ENCODE data around the gene NR4A2.

NR4A2 gene

DNA sequence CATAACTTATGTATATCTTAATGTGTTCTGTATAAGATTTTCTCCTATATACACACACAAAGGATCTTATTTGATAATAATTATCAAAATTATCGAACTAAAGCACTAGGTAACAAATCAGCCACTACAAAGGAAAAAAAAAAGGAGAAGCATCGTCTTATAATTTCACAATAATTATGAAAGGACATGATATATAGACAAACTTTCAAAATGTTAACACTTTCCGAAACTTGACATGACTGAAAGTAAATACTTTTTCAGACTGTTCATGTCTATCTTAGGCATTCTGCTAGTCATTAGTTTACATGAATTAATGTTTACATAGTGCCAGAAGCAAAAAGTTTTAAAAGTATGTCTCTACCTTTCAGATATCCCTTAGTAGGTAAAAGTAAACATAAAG is 7.3 kb upstream of the NR4A2 start:
- no peak for DNase-seq

DNA sequence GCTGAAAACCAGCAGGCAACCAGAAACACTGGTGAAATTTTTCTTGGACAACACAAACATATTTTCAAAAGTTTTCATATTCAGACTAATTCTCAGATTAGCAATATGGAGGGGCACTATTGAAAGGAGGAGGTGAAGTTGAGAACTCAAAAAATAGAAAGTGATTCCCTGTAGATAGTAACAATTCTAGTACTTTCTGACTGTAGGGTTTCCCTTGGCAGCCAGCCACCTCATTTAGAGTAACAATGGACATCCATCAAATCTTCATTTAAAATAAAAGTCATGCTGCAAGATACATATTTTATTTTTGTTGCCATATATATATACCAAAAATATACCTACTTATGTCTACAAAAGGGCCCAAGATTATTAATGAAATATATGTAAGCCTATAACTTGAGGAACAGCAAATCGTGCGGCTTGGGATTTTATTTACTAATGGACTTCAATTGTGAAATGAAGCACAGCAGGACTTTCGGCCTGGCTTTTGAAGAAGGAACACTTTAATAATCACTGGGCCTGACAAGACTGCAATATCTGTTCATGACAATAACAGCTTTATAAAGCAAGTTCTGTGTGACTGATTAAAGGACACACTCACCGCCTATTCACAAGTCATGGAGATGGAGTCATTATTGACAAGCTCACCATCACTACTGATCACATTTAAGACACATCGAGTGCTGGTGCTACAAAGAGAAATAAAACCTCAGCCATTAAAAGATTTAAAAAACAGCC is 6.8 kb upstream of the NR4A2 start:
- DNase-seq = no peak

DNA sequence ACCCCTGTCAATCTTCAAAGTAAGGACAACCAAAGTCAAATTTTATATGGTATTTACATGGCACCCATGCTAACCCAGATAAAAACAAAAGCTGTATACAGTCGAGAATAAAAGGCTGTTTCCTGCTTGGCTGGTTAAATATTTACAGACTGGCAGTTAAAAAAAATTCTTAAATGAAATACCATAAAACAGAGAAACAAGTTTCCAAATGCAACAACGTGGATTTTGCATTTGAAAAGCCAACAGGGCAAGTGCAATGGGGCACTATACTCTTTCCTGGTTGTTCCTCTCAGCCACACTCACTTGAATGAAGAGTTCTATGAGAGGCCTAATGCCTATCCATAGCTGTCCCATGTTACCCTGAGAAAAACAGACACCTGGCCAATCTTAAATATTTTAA is 6.1 kb upstream of the NR4A2 start:
- no peak for DNase-seq

DNA sequence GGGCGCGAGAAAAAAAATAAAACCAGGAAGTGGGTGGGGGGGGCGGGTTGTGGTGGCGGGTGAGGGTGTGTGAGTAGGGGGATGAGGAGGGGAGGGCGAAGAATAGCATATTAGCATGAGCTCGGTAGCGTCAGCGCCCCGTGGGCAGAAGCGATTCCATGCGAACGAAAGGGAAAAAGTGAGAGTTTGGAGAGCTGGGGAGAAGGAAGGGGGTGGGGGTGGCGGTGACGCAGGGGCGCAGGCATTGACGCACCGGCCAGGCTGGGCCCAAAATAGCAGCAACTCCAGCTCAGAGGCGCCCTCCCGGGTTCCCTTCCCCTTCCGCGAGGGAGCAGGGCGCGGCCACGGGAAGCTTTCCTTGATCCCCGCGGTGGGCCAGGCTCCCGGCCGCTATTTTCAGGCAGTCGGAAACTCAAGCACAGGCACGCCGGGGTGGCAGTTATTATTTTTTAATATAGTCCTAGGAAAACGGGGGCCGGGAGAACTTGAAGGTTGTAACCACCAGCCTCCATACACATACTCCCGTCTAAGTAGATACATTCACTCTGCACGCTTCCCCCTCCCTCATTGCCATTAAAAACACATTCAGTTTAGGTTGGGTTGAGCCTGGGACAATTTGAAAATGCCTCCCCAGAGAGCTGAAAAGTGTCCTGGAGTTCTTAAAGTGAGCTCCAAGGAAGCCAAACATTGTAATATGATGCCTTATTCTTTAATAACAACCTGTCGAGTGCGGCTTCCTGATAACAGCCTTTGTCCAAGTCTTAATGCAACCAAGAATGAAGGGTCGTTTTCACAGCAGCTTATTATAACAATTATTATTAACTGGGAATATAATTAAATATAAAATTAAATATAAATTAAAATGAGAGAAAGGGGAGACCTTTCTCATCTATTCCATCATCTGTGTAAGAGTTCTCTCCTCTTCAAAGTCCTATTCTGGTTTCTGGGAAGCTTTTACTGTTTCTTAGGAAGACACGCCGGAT is 2.3 kb upstream of the NR4A2 start:
- DNase-seq = no peak

DNA sequence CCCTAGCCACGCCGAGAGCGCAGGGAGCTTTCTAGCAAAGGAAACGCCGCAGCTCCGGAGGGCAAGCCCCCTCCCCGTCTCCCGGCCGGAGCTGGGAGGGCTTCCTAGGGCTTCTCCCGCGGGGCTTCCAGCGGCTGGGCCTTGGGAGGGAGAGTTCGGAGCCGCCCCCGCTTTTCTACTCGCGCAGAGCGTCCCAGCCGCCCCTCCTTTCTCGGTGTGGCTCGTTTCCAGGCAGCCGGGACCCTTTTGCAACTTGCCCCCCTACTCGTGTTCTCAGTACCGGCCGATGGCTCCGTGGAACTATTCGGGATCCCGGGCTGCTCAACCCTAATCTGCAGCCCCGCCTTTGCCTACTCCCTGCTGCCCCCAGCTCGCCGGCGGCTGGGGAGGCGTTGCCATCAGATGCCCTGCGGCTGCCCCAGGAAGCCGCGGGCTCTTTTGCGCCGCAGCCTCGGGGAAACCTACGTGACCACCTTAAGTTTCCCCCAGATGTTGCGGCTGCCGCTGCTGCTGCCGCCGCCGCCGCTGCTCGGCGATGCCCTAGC is 1.5 kb upstream of the NR4A2 start:
- DNase-seq = no peak

DNA sequence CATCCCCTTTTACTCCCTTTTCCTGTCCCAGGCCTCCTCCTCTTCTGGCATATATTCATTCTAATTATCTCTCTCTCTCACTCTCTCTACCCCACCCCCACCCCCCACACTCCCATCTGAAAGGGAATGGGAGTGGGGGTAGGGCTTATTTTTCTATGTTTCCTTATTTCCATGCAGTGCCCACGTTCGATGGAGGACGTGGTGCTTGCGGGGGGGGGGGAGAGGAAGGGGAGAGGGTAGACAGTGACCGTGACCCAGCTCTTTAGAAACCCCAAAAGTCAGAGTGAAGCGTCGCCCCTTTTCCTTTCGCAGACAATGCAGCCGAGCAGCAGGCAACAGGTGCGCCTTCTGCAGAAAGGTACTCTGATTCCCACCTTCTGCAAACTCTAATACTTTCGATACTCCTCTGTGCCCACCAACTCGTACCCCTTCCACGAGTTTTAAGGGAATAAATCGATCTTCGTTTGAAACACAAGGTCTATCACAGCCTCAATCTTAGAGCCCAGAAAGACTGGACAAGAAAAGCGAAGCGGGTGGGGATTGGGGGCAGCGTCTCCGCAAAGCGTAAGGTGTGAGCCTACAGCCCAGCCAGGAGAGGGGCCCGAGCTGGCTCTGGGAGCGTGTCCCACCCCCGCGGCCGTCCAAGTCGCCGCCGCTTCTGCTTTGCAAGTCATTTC is 891 bp upstream of the NR4A2 start:
- no peak for DNase-seq

DNA sequence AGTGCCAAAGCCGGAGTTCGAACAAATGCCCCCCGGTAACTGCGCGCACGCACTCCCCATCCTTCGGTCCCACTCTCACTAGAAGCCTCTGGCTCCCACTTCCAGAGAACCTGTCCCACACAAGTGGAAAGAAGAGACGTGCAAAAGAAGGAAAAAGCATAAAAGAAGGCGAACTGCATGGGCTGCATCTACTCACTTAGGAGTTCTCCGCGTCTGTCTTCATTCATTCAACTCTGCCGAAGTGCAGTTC is 312 bp downstream of the NR4A2 start:
- DNase-seq = no peak

DNA sequence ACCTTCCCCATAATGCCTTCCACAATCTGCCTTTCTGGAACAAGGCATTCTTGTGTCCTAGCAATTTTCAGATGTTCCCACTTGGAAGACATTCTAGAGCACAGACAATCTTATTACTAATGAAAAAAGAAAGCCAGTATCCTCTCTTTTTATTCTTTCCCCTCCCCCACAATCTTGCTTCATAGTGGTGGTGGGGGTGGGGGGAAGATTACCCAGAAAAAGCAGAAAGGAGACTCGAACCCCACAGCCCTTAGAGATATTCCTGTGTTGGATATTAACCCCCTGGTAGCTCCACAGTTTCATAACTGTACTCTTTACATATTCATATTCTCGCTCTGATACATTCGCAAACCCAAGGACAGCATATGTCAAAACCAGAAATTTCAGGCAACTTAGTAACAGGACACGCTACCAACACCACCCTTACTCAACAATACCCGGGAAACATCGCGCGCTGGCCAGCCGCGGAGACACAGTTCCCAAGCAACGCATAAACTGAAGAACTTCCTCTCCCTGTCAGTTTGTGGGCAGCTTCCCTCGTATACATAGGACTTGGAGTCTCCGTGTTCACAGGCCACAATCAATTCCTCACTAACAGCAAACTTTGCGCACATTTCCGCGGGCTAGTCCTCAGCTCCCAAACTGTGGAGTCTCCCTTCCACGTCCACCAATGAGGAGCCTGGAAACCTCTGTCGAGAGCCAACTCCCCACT is 793 bp downstream of the NR4A2 start:
- DNase-seq = peak; percentile 87

DNA sequence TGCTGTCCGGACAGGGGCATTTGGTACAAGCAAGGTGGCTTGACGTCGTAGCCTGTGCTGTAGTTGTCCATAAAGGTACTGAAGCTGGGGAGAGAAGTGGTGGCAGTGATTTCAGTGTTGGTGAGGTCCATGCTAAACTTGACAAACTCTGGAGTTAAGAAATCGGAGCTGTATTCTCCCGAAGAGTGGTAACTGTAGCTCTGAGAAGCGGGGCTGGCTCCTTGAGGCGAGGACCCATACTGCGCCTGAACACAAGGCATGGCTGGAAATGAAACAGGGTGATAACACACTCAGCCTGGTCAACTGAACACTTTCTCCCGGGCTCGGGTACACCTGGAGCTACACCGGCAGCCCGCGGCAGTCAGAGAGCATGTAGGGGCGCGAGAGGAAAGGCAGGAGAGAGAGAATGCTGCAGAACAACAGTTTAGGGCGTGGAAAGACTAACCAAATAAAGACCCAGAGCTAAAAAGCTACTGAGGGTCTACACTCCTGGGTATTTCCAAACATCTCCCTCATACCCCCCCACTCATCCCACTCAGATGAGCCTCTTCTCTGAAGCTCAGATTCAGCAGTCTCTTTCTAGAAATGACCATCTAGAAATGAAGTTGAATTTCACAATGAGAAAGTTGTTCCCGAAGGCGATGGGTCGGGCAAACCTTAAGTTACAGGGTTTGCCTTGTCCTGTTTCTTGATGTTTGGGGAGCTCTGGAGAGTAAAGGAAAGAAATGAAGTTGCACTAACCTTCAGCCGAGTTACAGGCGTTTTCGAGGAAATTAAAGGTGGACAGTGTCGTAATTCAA is 2.4 kb downstream of the NR4A2 start:
- no peak for DNase-seq

DNA sequence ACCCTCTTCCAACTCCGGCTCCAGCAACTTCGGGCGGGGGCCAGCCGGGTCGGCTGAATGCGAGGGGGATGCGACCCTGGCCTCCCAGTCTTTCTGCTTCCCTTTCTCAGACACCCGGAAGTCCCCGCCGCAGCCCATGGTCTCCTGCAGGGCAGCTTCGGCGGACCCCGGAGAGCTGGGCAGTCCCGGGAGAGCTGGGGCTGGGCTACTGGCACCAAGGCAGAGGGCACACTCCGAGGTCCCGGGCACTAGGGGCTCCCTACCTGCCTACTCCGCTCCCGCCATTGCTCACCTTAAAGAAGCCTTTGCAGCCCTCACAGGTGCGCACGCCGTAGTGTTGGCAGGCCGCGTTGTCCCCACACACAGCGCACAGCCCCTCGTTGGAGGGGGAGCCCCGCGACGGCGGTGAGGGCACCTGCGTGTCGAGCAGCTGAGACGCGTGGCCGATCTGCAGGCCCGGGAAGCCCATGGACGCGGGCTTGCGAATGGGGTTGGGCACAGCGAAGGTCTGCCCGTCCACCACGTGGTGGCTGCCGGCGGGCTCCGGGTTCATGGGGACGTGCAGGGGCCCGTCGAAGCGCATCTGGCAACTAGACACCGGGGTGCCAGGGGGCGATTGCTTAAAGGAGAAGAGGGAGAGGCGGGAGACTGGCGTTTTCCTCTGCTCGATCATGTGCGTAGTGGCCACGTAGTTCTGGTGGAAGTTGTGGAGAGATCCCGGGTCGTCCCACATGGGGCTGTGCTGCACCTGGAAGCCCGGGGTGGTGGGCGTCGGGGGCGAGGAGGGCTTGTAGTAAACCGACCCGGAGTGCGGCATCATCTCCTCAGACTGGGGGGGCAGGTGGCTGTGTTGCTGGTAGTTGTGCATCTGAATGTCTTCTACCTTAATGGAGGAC is 3.2 kb downstream of the NR4A2 start:
- DNase-seq = no peak

DNA sequence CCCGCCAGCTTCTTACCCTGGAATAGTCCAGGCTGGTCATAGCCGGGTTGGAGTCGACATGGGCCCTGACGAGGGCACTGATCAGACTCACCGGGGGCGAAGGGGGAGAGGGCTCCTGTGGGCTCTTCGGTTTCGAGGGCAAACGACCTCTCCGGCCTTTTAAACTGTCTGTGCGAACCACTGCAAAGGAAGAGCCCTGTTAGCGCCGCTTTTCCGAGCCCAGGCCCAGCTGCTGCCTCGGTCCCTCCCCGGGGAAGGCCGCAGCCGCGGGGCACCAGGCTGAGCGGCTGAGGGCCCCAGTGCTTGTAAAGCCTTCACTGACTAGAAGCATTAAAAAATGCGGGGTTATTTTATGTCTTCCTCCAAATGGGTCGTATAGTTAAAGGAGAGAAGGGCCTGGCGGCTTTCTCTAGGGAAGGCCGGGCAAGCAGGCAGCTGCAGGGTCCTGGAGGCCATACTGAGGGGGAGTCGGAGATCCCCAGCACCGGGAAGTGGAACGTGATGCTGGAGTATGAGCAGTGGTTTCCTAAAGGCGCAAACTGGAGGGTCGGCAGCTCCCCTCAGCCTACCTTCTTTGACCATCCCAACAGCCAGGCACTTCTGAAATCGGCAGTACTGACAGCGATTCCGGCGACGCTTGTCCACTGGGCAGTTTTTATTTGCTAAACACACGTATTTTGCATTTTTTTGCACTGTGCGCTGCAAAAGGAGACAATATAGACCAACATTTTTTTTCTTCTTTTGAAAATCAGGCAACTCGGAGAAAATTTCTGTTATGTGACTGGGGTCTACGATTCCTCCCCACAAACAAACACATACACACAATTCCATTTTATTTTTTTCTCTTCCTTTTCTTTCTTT is 4.5 kb downstream of the NR4A2 start:
- no peak for DNase-seq

DNA sequence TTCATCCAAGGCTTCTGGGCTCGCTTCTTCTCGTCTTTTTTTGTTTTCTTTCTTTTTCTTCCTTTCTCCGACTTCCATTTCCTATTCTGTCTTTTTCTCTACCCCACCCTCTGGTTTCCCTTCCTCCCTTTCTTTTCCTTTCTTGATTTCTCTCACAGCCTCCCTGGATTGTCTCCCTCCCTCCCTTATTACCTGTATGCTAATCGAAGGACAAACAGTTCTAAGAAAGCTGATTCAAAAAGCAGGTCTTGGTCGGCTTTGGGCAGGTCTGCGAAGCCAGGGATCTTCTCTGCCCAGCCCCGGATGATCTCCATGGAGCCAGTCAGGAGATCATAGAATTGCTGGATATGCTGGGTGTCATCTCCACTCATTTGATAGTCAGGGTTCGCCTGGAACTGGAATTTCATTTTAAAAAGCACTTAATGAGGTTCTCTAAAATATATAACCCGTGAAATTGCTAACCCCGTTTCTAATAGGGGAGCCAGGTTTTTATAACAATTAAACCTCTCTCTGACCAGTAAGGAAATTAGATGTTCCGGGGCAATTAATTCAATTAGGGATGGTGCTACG is 5.9 kb downstream of the NR4A2 start:
- no peak for DNase-seq

DNA sequence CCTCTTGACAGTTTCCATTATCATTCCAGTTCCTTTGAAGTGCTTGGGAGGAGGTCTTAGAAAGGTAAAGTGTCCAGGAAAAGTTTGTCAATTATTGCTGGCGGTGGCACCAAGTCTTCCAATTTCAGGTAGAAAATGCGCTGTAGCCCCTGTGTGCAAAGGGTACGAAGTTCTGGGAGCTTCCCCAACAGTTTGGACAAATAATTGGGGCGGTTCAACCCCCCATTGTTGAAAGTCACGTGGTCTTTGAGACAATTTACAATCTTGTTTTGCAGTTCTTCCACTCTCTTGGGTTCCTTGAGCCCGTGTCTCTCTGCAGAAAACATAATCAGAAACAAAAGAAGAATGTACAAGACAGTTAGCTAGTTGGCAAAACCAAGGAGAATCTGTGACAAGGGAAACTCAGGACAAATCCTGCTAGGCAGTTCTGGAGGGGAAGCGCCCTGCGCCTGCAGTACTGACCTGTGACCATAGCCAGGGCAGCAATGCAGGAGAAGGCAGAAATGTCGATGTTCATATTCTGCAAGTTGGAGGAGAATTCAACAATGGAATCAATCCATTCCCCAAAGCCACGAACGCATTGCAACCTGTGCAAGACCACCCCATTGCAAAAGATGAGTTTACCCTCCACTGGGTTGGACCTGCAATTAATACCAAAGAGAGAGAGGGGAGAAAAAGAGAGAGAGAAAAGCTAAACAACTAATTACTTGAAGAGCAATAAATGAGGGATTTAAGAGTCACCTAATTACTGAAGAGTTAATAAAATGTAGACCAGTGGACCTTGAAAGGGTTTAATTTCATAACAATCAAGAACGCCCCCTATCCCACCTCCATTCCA is 6.6 kb downstream of the NR4A2 start:
- no peak for DNase-seq

DNA sequence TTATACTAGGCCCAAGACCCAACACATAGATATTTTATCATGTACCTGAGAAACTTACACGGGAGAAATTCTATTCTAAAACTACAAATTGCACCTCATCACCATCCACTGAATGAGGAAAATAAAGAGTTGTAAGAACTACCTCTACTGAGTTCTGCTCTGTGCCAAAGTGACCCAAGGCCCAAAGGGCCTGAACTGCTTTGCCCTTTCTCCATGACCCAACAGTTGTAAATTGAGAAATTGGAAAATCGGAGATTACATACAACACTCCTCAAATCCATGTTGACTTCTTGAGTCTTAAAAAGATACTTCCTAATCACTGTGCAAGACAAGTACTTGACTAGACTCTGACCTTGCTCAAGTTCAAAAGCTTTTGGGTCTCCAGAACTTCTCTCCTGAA is 8.8 kb downstream of the NR4A2 start:
- no peak for DNase-seq

DNA sequence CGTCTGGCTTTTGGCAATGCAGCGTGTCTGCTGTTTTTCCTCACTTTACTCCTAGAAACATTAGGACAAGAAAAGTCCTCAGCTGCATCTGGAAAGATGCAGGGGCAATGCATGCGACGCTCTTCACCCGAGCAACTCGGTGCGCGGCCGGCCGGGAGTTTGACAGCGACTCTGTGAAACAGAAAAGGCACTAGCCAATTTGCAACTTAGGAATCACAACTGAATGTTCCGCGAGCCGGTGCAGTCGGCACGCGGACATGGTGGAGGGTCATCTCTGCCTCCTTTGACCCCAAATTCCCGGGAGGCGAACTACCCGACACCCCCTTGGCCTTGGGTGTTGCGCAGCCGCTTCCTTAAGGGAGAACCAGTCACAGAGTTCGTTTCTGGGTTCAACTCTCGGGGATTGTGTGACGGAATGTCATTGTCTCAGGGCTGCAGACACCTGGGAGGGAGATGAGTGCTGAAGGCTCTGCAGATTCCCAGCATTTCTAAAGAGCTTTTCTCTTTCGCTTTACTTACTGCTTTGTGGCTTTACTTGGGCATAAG is 9.8 kb downstream of the NR4A2 start:
- no peak for DNase-seq

DNA sequence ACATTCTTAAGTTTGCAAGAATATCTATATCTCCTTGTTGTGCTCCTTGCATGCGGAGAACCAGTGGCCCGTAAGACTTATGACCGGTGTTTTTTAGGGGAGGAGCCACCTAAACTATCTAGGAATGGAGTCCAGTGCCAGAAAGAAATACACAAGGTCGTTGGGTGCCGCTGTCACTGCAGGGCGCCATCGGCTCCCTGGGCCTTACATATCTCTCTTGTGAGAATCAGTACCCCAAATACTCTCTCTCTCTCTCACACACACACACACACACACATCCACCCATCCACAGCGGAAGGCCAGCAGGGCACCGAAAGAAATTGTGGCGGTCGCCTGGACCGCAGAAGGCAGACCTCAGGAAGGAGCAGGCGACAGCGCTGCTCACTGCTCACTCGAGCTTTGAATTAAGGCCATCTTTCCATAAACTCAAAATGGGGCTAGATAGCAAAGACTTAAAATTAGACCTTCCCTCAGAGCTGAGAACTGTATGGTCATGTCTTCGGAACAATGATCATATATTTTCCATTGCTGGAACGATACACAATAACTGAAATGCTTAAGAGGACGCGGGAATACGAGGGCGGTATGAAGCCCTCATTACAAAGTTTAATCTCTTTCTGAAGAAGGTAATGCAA is 10.4 kb downstream of the NR4A2 start:
- no peak for DNase-seq

DNA sequence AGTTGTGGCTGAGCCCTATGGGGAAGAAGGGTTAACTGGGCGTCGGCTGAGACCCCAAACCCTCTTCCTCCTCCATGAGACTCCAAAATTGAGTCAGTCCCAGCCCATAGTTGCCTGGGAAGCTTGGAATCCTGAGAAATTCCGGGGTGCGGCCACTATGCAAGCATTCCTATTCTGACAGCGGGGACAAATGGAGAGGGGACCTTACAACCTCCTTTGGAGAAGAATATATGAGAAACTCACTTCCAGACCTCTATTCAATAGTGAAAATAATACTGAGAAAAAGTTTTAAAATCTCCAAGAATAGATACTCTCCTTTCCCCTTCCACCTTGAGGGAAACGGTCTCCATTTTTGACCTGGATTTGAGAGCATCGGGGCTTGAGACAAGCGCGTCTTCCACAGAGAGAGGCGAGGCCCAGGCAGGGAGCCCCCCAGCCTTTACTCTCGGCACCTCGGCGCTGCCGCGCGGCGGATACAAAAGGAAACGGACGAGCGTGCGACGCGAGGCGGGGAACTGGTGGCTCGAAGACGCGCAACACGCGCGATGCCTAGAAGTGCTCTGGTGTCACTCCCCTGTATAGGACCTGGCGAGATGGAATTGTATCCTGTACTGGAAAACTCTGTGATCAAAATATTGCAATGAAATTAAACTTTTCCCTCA is 11.1 kb downstream of the NR4A2 start:
- DNase-seq = no peak

Measured in SIG-M5 (cell line).